Measurements from ENCODE around the gene HPSE.
A peak's percentile ranks its signal among the peaks of the same experiment; 100 is the strongest.
"Not testable (repeated sequence)": the region's sequence is repeated elsewhere in the genome, so short reads cannot be mapped to it uniquely, and the experiment has no call there.

HPSE gene

DNA sequence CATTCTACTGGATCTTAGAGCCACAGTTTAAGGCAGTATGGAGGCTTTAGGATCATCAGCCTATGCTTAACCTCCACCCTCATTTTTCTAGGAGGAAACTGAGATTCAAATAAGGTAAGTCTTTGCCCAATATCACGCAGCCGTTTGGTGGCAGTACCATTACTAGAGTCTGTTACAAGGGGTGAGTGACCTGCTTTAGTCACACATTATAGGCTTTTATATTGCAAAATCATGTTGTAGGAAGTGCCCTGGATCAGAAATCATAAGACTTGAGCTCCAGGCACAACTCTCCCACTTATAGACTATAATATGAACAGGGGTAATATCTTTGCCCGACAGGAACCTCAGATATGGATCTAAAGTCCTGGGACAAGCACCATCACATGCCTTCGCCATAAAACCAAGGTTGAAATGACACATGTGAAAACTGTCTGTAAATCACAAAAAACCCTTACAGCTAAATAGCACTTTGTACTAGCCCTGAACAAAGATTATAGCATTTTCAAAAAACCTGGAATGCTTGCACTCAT, 19.2 kb downstream of the HPSE start:
- Histone ChIP-seq H3K27me3 (ENCODE audit: control insufficient read depth, insufficient read depth, low read length) (no peaks in the 10 kb centered on the region), H3K27ac (ENCODE audit: low read depth, low read length) (no peak overlapping the region), H3K4me3 (ENCODE audit: low read depth, low read length) (no peak overlapping the region)

DNA sequence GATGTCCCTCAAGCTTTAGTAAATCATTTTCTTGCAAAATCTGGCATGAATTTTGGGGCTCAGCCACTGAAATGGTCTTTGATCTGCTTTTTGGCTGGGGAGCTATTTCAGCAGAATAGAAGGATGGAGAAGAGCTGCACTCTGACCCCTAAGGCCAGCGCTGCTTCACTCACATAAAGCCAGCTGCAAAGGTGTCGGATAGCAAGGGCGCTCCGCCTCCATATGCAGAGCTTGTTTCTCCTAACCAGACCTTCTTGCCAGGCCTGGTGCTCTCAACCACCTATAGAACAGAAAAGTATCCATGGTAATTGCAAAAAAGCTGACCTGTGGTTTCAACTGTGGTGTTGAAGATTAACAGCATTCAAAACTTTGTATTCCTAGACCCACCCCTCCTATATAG, 26.0 kb downstream of the HPSE start:
- Histone ChIP-seq H3K27me3 (ENCODE audit: control insufficient read depth, insufficient read depth, low read length) (no peaks in the 10 kb centered on the region), H3K9me3 (ENCODE audit: control insufficient read depth, insufficient read depth, low read depth, low read length) (no peaks in the 10 kb centered on the region), H3K4me1 (ENCODE audit: control insufficient read depth, insufficient read depth, low read length) (peaks cover 5% of the 10 kb centered on the region; the same call in 1 of the 2 replicates), H3K4me3 (ENCODE audit: low read depth, low read length) (no peak overlapping the region), H3K9ac (ENCODE audit: low read length) (no peak overlapping the region), H3K27ac (ENCODE audit: low read depth, low read length) (no peak overlapping the region), H3K36me3 (ENCODE audit: control insufficient read depth, insufficient read depth, low read length) (no peaks in the 10 kb centered on the region)

More for the DNA sequence above, 19.2 kb downstream of the HPSE start:
- Histone ChIP-seq H3K36me3 (ENCODE audit: control insufficient read depth, insufficient read depth, low read length) (no peaks in the 10 kb centered on the region), H3K4me1 (ENCODE audit: control insufficient read depth, insufficient read depth, low read length) (no peaks in the 10 kb centered on the region), H3K9me3 (ENCODE audit: control insufficient read depth, insufficient read depth, low read depth, low read length) (no peaks in the 10 kb centered on the region), H3K9ac (ENCODE audit: low read length) (no peak overlapping the region)

DNA sequence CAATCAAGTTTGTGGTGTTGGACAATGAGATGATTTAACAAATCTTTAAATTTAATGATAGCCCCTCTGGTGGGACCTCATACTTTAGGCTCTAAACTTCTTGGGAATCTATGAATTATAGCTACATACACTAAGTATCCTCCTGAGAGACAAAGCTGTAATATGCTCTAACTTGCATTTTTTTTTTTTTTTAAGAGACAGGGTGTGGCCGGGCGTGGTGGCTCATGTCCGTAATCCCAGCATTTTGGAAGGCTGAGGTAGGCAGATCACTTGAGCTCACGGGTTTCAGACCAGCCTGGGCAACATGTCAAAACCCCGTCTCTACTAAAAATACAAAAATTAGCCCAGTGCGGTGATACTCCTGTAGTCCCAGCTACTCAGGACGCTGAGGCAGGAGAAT, 26.7 kb downstream of the HPSE start:
- H3K27ac ChIP-seq (ENCODE audit: low read depth, low read length) = no peak overlapping the region
- no peaks in the 10 kb centered on the region for H3K27me3 ChIP-seq (ENCODE audit: control insufficient read depth, insufficient read depth, low read length)
- H3K4me3 ChIP-seq (ENCODE audit: low read depth, low read length) = no peak overlapping the region
- H3K9me3 ChIP-seq (ENCODE audit: control insufficient read depth, insufficient read depth, low read depth, low read length) = no peaks in the 10 kb centered on the region
- peaks cover 5% of the 10 kb centered on the region; the same call in 1 of the 2 replicates for H3K4me1 ChIP-seq (ENCODE audit: control insufficient read depth, insufficient read depth, low read length)
- no peaks in the 10 kb centered on the region for H3K36me3 ChIP-seq (ENCODE audit: control insufficient read depth, insufficient read depth, low read length)
- no peak overlapping the region for H3K9ac ChIP-seq (ENCODE audit: low read length)

DNA sequence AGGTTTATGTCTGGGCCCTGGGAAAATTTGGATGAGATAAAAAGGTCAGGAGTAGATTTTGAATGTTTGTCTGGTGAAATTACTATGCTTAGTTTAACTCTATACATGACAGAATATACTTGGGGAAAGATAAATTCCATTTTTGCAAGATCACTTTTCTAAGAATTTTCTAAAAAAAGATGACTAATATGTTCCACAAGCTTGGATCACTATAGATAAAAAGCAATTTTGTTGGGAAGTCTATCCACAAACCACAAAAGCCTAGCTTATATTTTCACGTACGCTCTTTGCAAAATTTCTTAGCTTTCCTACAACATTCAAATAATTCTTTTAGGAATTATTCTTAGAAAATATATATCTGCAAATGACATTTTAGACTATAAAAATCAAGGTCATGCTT, 29.5 kb downstream of the HPSE start:
- no peaks in the 10 kb centered on the region for H3K27me3 ChIP-seq (ENCODE audit: control insufficient read depth, insufficient read depth, low read length)
- H3K27ac ChIP-seq (ENCODE audit: low read depth, low read length) = no peak overlapping the region
- no peak overlapping the region for H3K4me3 ChIP-seq (ENCODE audit: low read depth, low read length)
- H3K36me3 ChIP-seq (ENCODE audit: control insufficient read depth, insufficient read depth, low read length) = no peaks in the 10 kb centered on the region
- peaks cover 5% of the 10 kb centered on the region; the same call in 1 of the 2 replicates for H3K4me1 ChIP-seq (ENCODE audit: control insufficient read depth, insufficient read depth, low read length)
- no peaks in the 10 kb centered on the region for H3K9me3 ChIP-seq (ENCODE audit: control insufficient read depth, insufficient read depth, low read depth, low read length)
- H3K9ac ChIP-seq (ENCODE audit: low read length) = no peak overlapping the region

DNA sequence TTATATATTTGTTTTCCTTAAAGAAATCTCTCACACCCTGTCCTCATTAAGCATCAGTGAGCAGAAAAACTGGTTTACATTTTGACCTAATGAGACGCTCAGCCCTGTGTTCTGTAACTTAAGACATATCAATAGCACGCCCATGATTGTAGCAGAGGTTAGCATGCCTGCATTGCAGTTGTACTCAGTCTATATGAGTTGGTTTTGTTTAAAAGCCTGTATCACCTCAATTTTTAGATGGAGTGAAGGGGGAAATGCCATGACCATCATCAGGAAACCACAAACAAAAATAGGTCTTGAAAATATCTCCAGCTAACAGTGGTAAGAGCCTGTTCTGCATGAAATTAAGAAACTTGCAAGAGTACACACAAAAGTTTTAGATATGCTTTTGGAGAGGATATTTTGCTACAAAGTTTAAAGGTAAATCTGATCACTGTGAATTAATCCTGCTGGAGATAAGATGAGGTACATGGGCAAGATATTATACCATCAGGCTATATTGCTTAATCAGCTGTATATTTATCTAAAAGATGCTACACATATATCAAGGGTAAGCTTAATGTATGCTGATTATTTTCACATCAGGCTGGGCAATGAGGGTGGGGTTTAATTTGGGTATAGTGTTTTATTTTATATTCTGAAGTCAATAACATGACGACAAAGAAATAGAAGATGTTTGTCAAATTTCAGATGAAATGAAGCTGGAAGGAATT, 36.9 kb downstream of the HPSE start:
- Histone ChIP-seq H3K9ac (ENCODE audit: low read length) (no peak overlapping the region), H3K4me1 (ENCODE audit: control insufficient read depth, insufficient read depth, low read length) (no peaks in the 10 kb centered on the region), H3K4me3 (ENCODE audit: low read depth, low read length) (no peak overlapping the region), H3K36me3 (ENCODE audit: control insufficient read depth, insufficient read depth, low read length) (no peaks in the 10 kb centered on the region), H3K27me3 (ENCODE audit: control insufficient read depth, insufficient read depth, low read length) (no peaks in the 10 kb centered on the region), H3K27ac (ENCODE audit: low read depth, low read length) (no peak overlapping the region), H3K9me3 (ENCODE audit: control insufficient read depth, insufficient read depth, low read depth, low read length) (no peaks in the 10 kb centered on the region)

DNA sequence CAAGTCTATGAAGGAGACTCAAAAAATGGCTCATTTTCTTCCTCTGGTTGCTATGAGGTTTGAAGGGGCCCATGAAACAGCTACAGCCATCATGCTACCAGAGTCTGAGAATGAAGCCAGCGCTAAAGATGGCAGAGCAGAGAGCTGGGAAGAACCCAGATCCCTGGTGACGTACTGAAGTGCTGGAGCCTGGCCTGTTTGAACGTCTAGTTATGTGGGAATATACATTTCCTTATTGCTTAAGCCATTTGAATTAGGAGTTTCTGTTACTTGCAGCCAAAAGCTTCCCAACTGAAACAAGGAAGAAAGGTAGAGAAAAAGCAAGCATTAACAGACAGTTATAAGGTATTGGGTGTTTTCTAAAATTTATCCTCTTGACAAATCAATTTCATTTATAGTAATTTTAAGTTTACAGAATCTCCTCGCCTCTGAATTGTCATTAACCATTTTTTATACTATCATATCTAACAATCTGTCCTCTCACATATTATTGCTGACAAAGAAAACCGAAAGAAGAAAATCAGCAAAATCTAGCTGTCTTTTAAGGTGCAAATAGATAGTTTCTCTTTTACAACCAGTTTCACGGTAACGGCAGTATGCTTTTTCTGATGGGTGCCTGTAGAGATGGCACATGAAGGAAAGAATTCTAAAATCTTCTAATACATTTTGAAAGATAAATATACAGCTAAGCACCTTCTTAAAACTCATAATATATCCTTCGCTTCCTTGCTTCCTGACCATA, 41.2 kb downstream of the HPSE start:
- Histone ChIP-seq H3K4me1 (ENCODE audit: control insufficient read depth, insufficient read depth, low read length) (no peaks in the 10 kb centered on the region), H3K9me3 (ENCODE audit: control insufficient read depth, insufficient read depth, low read depth, low read length) (peaks cover 9% of the 10 kb centered on the region; the same call in 1 of the 2 replicates), H3K9ac (ENCODE audit: low read length) (no peak overlapping the region), H3K27me3 (ENCODE audit: control insufficient read depth, insufficient read depth, low read length) (no peaks in the 10 kb centered on the region), H3K36me3 (ENCODE audit: control insufficient read depth, insufficient read depth, low read length) (no peaks in the 10 kb centered on the region), H3K4me3 (ENCODE audit: low read depth, low read length) (no peak overlapping the region), H3K27ac (ENCODE audit: low read depth, low read length) (no peak overlapping the region)

DNA sequence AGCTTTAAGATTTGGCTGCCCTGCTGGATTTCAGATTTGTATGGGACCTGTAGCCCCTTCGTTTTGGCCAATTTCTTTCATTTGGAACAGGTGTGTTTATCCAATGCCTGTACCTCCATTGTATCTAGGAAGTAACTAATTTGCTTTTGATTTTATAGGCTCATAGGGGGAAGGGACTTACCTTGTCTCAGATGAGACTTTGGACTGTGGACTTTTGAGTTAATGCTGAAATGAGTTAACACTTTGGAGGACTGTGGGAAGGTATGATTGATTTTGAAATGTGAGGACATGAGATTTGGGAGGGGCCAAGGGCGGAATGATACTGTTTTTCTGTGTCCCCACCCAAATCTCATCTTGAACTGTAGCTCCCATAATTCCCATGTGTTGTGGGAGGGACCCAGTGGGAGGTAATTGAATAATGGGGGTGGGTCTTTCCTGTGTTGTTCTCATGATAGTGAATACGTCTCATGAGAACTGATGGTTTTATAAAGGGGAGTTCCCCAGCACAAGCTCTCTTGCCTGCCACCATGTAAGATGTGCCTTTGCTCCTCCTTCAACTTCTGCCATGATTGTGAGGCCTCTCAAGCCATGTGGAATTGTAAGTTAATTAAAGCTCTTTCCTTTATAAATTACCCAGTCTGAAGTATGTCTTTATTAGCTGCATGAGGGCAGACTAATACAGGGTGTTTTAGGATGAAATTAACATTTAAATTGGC, 44.4 kb downstream of the HPSE start:
- not testable (repeated sequence) for H3K9ac ChIP-seq (ENCODE audit: low read length); H3K27me3 ChIP-seq (ENCODE audit: control insufficient read depth, insufficient read depth, low read length); H3K4me1 ChIP-seq (ENCODE audit: control insufficient read depth, insufficient read depth, low read length); H3K9me3 ChIP-seq (ENCODE audit: control insufficient read depth, insufficient read depth, low read depth, low read length); H3K27ac ChIP-seq (ENCODE audit: low read depth, low read length); H3K36me3 ChIP-seq (ENCODE audit: control insufficient read depth, insufficient read depth, low read length); H3K4me3 ChIP-seq (ENCODE audit: low read depth, low read length)

DNA sequence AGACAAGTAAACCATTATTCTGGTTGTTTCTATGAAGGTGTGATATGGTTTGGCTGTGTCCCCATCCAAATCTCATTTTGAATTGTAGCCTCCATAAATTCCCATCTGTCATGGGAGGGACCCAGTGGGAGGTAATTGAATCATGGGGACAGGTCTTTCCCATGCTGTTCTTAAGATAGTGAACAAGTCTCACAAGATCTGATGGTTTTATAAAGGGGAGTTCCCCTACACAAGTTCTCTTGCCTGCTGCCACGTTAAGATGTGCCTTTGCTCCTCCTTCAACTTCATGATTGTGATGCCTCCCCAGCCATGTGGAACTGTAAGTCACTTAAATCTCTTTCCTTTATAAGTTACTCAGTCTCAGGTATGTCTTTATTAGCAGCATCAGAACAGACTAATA, 46.3 kb downstream of the HPSE start:
- not testable (repeated sequence) for H3K27ac ChIP-seq (ENCODE audit: low read depth, low read length); H3K9ac ChIP-seq (ENCODE audit: low read length); H3K4me3 ChIP-seq (ENCODE audit: low read depth, low read length); H3K36me3 ChIP-seq (ENCODE audit: control insufficient read depth, insufficient read depth, low read length); H3K4me1 ChIP-seq (ENCODE audit: control insufficient read depth, insufficient read depth, low read length); H3K9me3 ChIP-seq (ENCODE audit: control insufficient read depth, insufficient read depth, low read depth, low read length); H3K27me3 ChIP-seq (ENCODE audit: control insufficient read depth, insufficient read depth, low read length)

DNA sequence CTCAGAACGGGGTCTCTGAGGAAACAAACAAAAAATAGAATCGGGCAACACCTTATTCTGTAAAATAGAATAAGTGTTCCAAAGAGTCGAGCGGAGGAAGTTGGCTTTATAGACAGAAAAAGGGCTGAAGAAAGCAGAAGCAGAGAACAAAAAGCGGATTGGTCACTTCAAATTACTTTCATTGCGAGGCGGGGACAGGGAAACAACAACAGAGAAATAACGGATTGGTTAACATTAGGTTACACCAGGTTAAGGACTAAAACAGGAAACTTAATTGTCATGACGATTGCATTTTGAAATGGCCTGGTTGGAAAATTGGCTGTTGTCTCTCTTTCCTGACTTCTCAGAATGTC, 49.6 kb downstream of the HPSE start:
- Histone ChIP-seq H3K9ac (ENCODE audit: low read length) (peak overlapping the region; percentile 81), H3K4me3 (ENCODE audit: low read depth, low read length) (peak overlapping the region; percentile 77), H3K4me1 (ENCODE audit: control insufficient read depth, insufficient read depth, low read length) (peaks cover 4% of the 10 kb centered on the region; the same call in 1 of the 2 replicates), H3K9me3 (ENCODE audit: control insufficient read depth, insufficient read depth, low read depth, low read length) (peaks cover 4% of the 10 kb centered on the region; the same call in 1 of the 2 replicates), H3K27ac (ENCODE audit: low read depth, low read length) (no peak overlapping the region), H3K36me3 (ENCODE audit: control insufficient read depth, insufficient read depth, low read length) (no peaks in the 10 kb centered on the region), H3K27me3 (ENCODE audit: control insufficient read depth, insufficient read depth, low read length) (peaks cover 12% of the 10 kb centered on the region)

DNA sequence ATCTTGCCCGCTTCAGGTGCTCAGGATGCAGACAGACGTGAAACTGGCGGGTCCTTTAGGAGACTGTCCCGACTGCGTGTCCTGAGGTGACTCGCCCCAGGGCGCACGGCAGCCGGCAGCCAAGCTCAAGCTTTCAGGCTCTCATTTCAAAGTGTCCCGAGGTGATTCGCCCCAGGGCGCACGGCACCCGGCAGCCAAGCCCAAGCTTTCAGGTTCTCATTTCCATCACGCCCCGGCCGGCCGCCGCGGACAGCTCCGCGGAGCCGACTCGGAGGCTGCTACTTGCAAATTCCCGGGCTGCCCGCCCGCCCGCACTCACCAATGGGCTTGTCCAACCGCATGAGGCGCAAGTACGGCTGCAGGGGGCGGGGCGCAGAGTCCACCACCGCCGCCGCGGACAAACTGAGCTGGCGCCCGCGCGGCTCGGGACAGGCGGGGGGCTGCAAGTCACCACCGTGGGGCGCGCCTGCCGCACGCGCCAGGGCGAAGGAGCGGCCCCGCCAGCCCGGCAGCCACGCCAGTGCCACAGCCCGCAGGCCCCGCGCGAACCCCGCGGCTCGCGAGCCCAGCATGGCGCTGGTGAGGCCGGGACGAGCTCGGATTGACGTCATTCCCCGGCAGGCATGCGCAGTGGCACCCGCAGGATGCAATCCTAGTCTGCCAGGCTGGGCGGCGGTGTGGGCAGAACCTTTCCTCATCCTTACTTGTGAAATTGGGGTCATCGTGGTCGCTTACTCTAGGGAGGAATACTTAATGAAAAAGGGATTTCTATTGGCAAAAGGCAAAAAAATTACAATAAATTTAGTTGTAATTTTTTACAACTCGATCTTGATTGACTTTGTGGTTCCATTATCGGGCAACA, 50.2 kb downstream of the HPSE start, which contains the start of gene COQ2:
Gene COQ2 (minus strand): TSS at position 606 of the 862 bp plus-strand sequence. CDS start 34 bp downstream, at position 572.
- Histone ChIP-seq H3K27ac (ENCODE audit: low read depth, low read length) (peak within 1 kb of the TSS; percentile 69), H3K27me3 (ENCODE audit: control insufficient read depth, insufficient read depth, low read length) (peaks cover 12% of the 10 kb centered on the region), H3K4me1 (ENCODE audit: control insufficient read depth, insufficient read depth, low read length) (peaks cover 4% of the 10 kb centered on the region; the same call in 1 of the 2 replicates), H3K4me3 (ENCODE audit: low read depth, low read length) (peak within 1 kb of the TSS; percentile 77), H3K36me3 (ENCODE audit: control insufficient read depth, insufficient read depth, low read length) (no peaks in the 10 kb centered on the region), H3K9ac (ENCODE audit: low read length) (peak within 1 kb of the TSS; percentile 81), H3K9me3 (ENCODE audit: control insufficient read depth, insufficient read depth, low read depth, low read length) (no peaks in the 10 kb centered on the region)
